PC-3 (cell line): ENCODE measurements around the gene TLCD2. TPM values are rescaled to one million over a fixed set of nuclear protein-coding genes. Genes with fewer than 3 reads are reported as not detected.

Experiments
- ATAC-seq: fragments of 200-7000 bp; cut with Tn5 transposase; 2 replicates; pipeline ENCODE4 v1.9.1; 2020; ENCODE audit warnings: mild to moderate bottlenecking, moderate library complexity
- BruUV-seq: library from RNA; stranded (reverse); fragments of 400-500 nt; replicated peaks from 2 replicates; lab custom pipeline; 2021; lab: Mats Ljungman, UMichigan
- CTCF ChIA-PET: fragments of 300-600 bp; sonication (Branson Sonifier 250); formaldehyde crosslinking; loops from one replicate; lab custom pipeline; 2022; ENCODE audit warnings: antibody characterized with exemption; lab: Charles Lee
- POLR2A ChIA-PET: fragments of 300-600 bp; sonication (Branson Sonifier 250); formaldehyde crosslinking; loops from one replicate; lab custom pipeline; 2022; ENCODE audit warnings: antibody characterized with exemption; ENCODE audit not compliant: unreplicated experiment; lab: Charles Lee
- DNase-seq: peaks from one replicate; pipeline ENCODE4 v3.0.0-alpha.2; 2015
- H2AFZ ChIP-seq: fragments of 300-600 bp; sonication (generic); 2 replicates; pipeline ENCODE4 v1.6.0; 2016; ENCODE audit warnings: antibody characterized with exemption, low read length
- H3F3A ChIP-seq: fragments of 300-600 bp; sonication (generic); one replicate; pipeline ENCODE4 v1.6.0; 2017; ENCODE audit warnings: antibody characterized with exemption, low read length, control low read depth, mild to moderate bottlenecking; ENCODE audit not compliant: unreplicated experiment
- H3K27ac ChIP-seq: fragments of 300-600 bp; sonication (generic); 2 replicates; pipeline ENCODE4 v1.5.1; 2016; ENCODE audit warnings: mild to moderate bottlenecking, low read length
- H3K27me3 ChIP-seq: fragments of 300-600 bp; sonication (generic); 2 replicates; pipeline ENCODE4 v1.6.1; 2016; ENCODE audit warnings: low read length, mixed read lengths
- H3K36me3 ChIP-seq: fragments of 300-600 bp; sonication (generic); 2 replicates; pipeline ENCODE4 v1.6.1; 2016; ENCODE audit warnings: low read depth, mixed run types, low read length, mixed read lengths
- H3K4me1 ChIP-seq: fragments of 300-600 bp; sonication (generic); 2 replicates; pipeline ENCODE4 v1.5.1; 2016; ENCODE audit warnings: low read length; ENCODE audit not compliant: insufficient read depth
- H3K4me2 ChIP-seq: fragments of 300-600 bp; sonication (generic); 2 replicates; pipeline ENCODE4 v1.6.0; 2016; ENCODE audit warnings: low read length
- H3K4me3 ChIP-seq: fragments of 300-600 bp; sonication (generic); 2 replicates; pipeline ENCODE4 v1.5.1; 2016; ENCODE audit warnings: mild to moderate bottlenecking, low read length, mixed read lengths
- H3K79me2 ChIP-seq: fragments of 300-600 bp; sonication (generic); 2 replicates; pipeline ENCODE4 v1.6.1; 2017; ENCODE audit warnings: low read length, mixed read lengths
- H3K9ac ChIP-seq: fragments of 300-600 bp; sonication (generic); 2 replicates; pipeline ENCODE4 v1.6.0; 2016; ENCODE audit warnings: mild to moderate bottlenecking, low read length
- H3K9me2 ChIP-seq: fragments of 300-600 bp; sonication (generic); replicated peaks from 2 replicates; pipeline ENCODE4 v1.6.1; 2016; ENCODE audit warnings: mixed run types, low read length, mixed read lengths
- H3K9me3 ChIP-seq: fragments of 300-600 bp; sonication (generic); 2 replicates; pipeline ENCODE4 v1.6.1; 2016; ENCODE audit warnings: low read length, mixed read lengths
- H4K20me1 ChIP-seq: fragments of 300-600 bp; sonication (generic); 2 replicates; pipeline ENCODE4 v1.6.1; 2016; ENCODE audit warnings: low read length, mixed read lengths
- CTCF ChIP-seq: fragments of 300-600 bp; sonication (generic); conservative IDR thresholded peaks from 2 replicates; pipeline ENCODE4 v1.5.1; 2017; ENCODE audit warnings: antibody characterized with exemption, low read depth, mild to moderate bottlenecking, low read length
- EZH2 ChIP-seq: fragments of 300-600 bp; sonication (generic); IDR thresholded peaks from one replicate; pipeline ENCODE4 v1.6.1; 2017; ENCODE audit warnings: antibody characterized with exemption, mild to moderate bottlenecking, low read length; ENCODE audit not compliant: unreplicated experiment
- EZH2phosphoT487 ChIP-seq: fragments of 300-600 bp; sonication (generic); IDR thresholded peaks from 2 replicates; pipeline ENCODE4 v1.6.1; 2018; ENCODE audit warnings: mild to moderate bottlenecking, antibody characterized with exemption, low read length, borderline replicate concordance
- intact Hi-C: fragments of 100-400 bp; cut with micrococcal nuclease; formaldehyde crosslinking; loops from 2 replicates; pipeline ENCODE4 v1.9.0; 2023
- total RNA-seq: library from RNA; depleted of rRNA; stranded (reverse); fragments of >200 nt; gene quantifications from 2 replicates; pipeline ENCODE4 v1.2.3, GENCODE V29; 2014

TLCD2 gene
- total RNA-seq, 1 experiment from 2014 or later = 0.77 TPM

GRCh38 chr17:1753767-1754429, 43.7 kb upstream of the TLCD2 start:
- H3K9ac ChIP-seq = no peak overlapping the region
- H3K27ac ChIP-seq = no peak overlapping the region
- H3K36me3 ChIP-seq = no peaks in the 10 kb centered on the region
- intact Hi-C loops = no loop called here
- H3F3A ChIP-seq = no peaks in the 10 kb centered on the region
- no peaks in the 10 kb centered on the region for H4K20me1 ChIP-seq
- ChIA-PET CTCF (no interaction called here), POLR2A (no interaction called here)
- H3K9me2 ChIP-seq = no peaks in the 10 kb centered on the region
- no peak overlapping the region for H3K4me3 ChIP-seq
- no peaks in the 10 kb centered on the region for H3K27me3 ChIP-seq
- H3K9me3 ChIP-seq = no peaks in the 10 kb centered on the region
- no peaks in the 10 kb centered on the region for H3K79me2 ChIP-seq
- no peak for ATAC-seq
- BruUV-seq = no TSS peak
- peaks cover 14% of the 10 kb centered on the region for H3K4me1 ChIP-seq
- TF ChIP-seq CTCF (no peak), EZH2 (no peak), EZH2phosphoT487 (no peak)
- no peak overlapping the region for H2AFZ ChIP-seq
- H3K4me2 ChIP-seq = no peak overlapping the region
- no peak for DNase-seq

- Histone ChIP-seq H3K79me2 (no peaks in the 10 kb centered on the region), H3K9me2 (no peaks in the 10 kb centered on the region), H3K4me2 (peak overlapping the region; percentile 87), H3F3A (no peaks in the 10 kb centered on the region), H3K27me3 (no peaks in the 10 kb centered on the region), H3K4me1 (peaks cover 14% of the 10 kb centered on the region), H3K36me3 (no peaks in the 10 kb centered on the region), H3K9ac (no peak overlapping the region), H3K27ac (no peak overlapping the region), H4K20me1 (no peaks in the 10 kb centered on the region), H3K9me3 (no peaks in the 10 kb centered on the region), H3K4me3 (peak overlapping the region; percentile 56), H2AFZ (peak overlapping the region; percentile 88)
- peak; percentile 90 for ATAC-seq
- POLR2A ChIA-PET = interaction anchor here (0.6 kb wide), 1 partner anchor 104 kb away, joined by 10 read pairs; no protein-coding TSS in a partner anchor
- no peak for TF ChIP-seq CTCF
- TF ChIP-seq EZH2 = no peak
- no peak for TF ChIP-seq EZH2phosphoT487
- CTCF ChIA-PET = no interaction called here
- intact Hi-C loops = no loop called here
- BruUV-seq = no TSS peak
- peak; percentile 41 for DNase-seq
These were observed 42.5 kb upstream of the TLCD2 start for GRCh38 chr17:1752425-1753262.
